D721Med (cell line): ENCODE results near the gene STARD7.

Experiments used
- DNase-seq: peaks from one replicate; pipeline ENCODE4 v3.0.0; 2011; ENCODE audit warnings: low spot score; ENCODE audit not compliant: insufficient read length
- FAIRE-seq: peaks from 2 replicates; lab custom pipeline; 2011; peaks lifted over from hg19 to GRCh38; lab: Jason Lieb, UNC
- CTCF ChIP-seq: IDR thresholded peaks from 2 replicates; pipeline ENCODE4 v1.5.1; 2012; ENCODE audit warnings: mild to moderate bottlenecking, control low read depth; ENCODE audit not compliant: insufficient read depth; ENCODE audit errors: missing control alignments

The STARD7 gene

GRCh38 chr2:96135171-96135570 is 73.5 kb downstream of the STARD7 start:
- TF ChIP-seq CTCF = no peak
- FAIRE-seq (no peak), DNase-seq (no peak)
